MM.1S (cell line): Measurements from ENCODE around the gene PCF11.

Experiments
- CTCF ChIP-seq: fragments of 300-600 bp; sonication (generic); IDR thresholded peaks from 2 replicates; pipeline ENCODE4 v1.5.1; 2016; ENCODE audit warnings: antibody characterized with exemption, low read length, mixed read lengths
- EZH2 ChIP-seq: fragments of 300-600 bp; sonication (generic); optimal IDR thresholded peaks from 2 replicates; pipeline ENCODE3; 2017; ENCODE audit warnings: low read depth, mild to moderate bottlenecking, antibody characterized with exemption, low read length, mixed read lengths

- no peak for TF ChIP-seq EZH2
- 0 out of 2 replicates have a peak, but pooled peaks have one; percentile 7 for TF ChIP-seq CTCF
Measured at GRCh38 chr11:83193315-83194280, 36.7 kb downstream of the PCF11 start, which contains the start of gene ANKRD42.
